ENCODE measurements around the gene KRT36. TPM values are rescaled to one million over a fixed set of nuclear protein-coding genes. Genes with fewer than 3 reads are reported as not detected.
A peak's percentile ranks its signal among the peaks of the same experiment; 100 is the strongest.

The KRT36 gene
- total RNA-seq, 2 donors from 2014 or later = not detected

DNA sequence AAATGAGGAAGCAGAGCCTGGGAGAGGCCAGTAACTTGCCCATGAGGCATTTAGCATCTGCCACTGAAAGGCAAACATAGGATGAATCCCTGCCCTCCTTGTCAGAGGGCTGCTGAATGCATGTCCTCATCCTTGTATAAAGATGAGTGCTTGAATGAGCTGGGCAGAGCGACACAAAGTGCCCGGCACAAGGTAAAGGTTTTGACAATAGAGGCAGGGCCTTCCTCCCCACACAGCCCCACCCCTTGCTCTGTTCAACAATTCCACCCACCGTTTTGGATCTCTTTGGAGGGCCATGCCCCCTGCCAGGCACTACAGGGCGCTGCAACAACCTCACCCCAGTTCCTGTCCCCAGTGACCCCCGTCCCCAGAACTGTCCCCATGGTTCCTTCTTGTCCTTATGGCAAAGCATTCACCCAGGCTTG lies 39.8 kb upstream of the KRT36 start:
- peaks cover 27% of the 10 kb centered on the region for H3K36me3 Mint-ChIP-seq (ENCODE audit: low read depth)
- no peak for DNase-seq
- peaks cover 55% of the 10 kb centered on the region for H3K4me1 Mint-ChIP-seq
- Histone ChIP-seq H3K9me3 (ENCODE audit: control insufficient read depth, low read length) (no peaks in the 10 kb centered on the region), H3K9ac (ENCODE audit: extremely low read depth, low read length, poor library complexity, severe bottlenecking) (peak overlapping the region; percentile 39), H3K36me3 (ENCODE audit: control insufficient read depth, insufficient read depth, low read length) (peaks cover 22% of the 10 kb centered on the region), H3K27me3 (ENCODE audit: control insufficient read depth, insufficient read depth, low read length, poor library complexity, severe bottlenecking) (no peaks in the 10 kb centered on the region), H3K4me1 (ENCODE audit: control insufficient read depth, insufficient read depth, low read length) (peaks cover 19% of the 10 kb centered on the region), H3K4me3 (ENCODE audit: low read length) (peak overlapping the region; percentile 94), H3K27ac (ENCODE audit: low read depth, low read length) (no peak overlapping the region)
- H3K4me3 Mint-ChIP-seq = peak overlapping the region; percentile 98
- H3K27me3 Mint-ChIP-seq (ENCODE audit: insufficient read depth) = no peaks in the 10 kb centered on the region
- 57 to 74% methylated on average over 4 to 5 of the region's 5 CpGs for WGBS, 2 experiments (ENCODE audit: insufficient coverage in 1 of 2, insufficient read length in 1 of 2)
- TF ChIP-seq, protein P1, sequence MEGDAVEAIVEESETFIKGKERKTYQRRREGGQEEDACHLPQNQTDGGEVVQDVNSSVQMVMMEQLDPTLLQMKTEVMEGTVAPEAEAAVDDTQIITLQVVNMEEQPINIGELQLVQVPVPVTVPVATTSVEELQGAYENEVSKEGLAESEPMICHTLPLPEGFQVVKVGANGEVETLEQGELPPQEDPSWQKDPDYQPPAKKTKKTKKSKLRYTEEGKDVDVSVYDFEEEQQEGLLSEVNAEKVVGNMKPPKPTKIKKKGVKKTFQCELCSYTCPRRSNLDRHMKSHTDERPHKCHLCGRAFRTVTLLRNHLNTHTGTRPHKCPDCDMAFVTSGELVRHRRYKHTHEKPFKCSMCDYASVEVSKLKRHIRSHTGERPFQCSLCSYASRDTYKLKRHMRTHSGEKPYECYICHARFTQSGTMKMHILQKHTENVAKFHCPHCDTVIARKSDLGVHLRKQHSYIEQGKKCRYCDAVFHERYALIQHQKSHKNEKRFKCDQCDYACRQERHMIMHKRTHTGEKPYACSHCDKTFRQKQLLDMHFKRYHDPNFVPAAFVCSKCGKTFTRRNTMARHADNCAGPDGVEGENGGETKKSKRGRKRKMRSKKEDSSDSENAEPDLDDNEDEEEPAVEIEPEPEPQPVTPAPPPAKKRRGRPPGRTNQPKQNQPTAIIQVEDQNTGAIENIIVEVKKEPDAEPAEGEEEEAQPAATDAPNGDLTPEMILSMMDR (conservative IDR thresholded peaks at IDR 0.05) = no peak
- H3K9me3 Mint-ChIP-seq = no peaks in the 10 kb centered on the region
- H3K27ac Mint-ChIP-seq = peak overlapping the region; percentile 99

DNA sequence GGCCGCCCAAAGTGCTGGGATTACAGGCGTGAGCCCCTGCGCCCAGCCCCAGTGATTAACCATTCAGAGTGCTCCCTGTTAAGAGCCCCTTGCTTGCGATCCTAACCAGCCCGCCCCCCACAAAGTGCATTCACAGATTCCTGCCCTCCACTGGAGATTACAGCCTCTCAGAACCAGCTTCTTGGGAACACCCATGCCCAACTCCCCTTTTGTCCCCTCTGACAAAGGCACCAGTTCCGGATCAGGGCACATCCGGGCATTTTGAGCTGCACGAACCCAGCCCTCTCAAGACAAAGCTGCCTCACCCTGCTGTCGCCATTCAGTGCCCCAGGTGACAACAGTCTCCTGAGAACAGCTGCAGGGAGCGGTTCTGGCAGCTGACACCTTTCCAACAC lies 39.2 kb upstream of the KRT36 start:
- H3K27me3 Mint-ChIP-seq (ENCODE audit: insufficient read depth) = no peaks in the 10 kb centered on the region
- no peaks in the 10 kb centered on the region for H3K27me3 ChIP-seq (ENCODE audit: control insufficient read depth, insufficient read depth, low read length, poor library complexity, severe bottlenecking)
- peaks cover 27% of the 10 kb centered on the region for H3K36me3 ChIP-seq (ENCODE audit: control insufficient read depth, insufficient read depth, low read length)
- H3K9me3 Mint-ChIP-seq = no peaks in the 10 kb centered on the region
- peak; percentile 84 for DNase-seq
- peak overlapping the region; percentile 94 for H3K4me3 ChIP-seq (ENCODE audit: low read length)
- TF ChIP-seq, protein P1 (conservative IDR thresholded peaks at IDR 0.05) = no peak
- peaks cover 55% of the 10 kb centered on the region for H3K4me1 Mint-ChIP-seq
- peaks cover 33% of the 10 kb centered on the region for H3K36me3 Mint-ChIP-seq (ENCODE audit: low read depth)
- H3K9ac ChIP-seq (ENCODE audit: extremely low read depth, low read length, poor library complexity, severe bottlenecking) = peak overlapping the region; percentile 39
- H3K9me3 ChIP-seq (ENCODE audit: control insufficient read depth, low read length) = no peaks in the 10 kb centered on the region
- no peak overlapping the region for H3K27ac ChIP-seq (ENCODE audit: low read depth, low read length)
- 69 to 77% methylated on average over 6 to 10 of the region's 10 CpGs for WGBS, 2 experiments (ENCODE audit: insufficient coverage in 1 of 2, insufficient read length in 1 of 2)
- H3K4me1 ChIP-seq (ENCODE audit: control insufficient read depth, insufficient read depth, low read length) = peaks cover 19% of the 10 kb centered on the region
- peak overlapping the region; percentile 99 for H3K27ac Mint-ChIP-seq
- peak overlapping the region; percentile 98 for H3K4me3 Mint-ChIP-seq

DNA sequence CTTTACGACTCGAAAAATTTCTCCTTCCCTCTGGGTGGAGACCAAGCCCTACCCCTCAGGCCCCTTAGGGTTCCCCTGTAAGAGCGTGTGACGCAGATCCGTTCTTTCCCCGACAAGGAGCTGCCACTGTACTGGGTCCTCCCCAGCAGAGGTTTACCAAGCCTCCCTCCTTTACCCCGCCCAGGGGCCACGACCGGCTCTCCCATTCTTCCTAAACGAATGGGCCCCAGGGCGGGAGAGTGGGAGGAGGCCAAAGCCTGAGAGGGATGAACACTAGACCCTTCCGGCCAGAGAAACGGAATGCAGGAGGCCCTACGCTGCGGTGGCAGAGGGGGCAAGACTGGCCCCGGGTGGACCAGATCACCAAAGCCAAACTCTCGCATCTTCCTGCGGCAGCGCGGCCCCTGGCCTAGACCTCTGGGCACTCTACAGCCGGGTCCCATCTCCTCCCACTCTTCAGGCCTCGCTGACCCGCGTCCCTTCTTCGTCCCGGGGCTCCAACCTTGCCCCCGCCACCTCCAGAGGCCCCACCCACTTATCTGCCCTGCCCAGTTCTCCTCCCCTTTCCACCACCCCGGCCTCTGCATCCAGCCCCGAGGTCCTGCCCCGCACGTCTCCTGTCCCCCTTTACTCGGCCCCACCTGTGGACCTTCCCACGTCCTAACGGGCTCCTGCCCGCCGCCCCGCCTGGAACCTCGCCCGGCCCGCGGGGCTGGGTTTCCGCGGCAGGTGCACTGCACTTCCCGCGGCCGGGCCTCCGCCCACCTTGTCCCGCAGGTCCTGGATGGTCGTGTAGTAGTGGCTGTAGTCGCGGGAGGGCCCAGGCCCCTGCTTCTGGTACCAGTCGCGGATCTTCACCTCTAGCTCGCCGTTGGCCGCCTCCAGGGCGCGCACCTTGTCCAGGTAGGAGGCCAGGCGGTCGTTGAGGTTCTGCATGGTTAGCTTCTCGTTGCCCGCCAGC lies 37.6 kb upstream of the KRT36 start:
- Histone ChIP-seq H3K27me3 (ENCODE audit: control insufficient read depth, insufficient read depth, low read length, poor library complexity, severe bottlenecking) (no peaks in the 10 kb centered on the region), H3K27ac (ENCODE audit: low read depth, low read length) (no peak overlapping the region), H3K4me3 (ENCODE audit: low read length) (peak overlapping the region; percentile 94), H3K9me3 (ENCODE audit: control insufficient read depth, low read length) (no peaks in the 10 kb centered on the region), H3K36me3 (ENCODE audit: control insufficient read depth, insufficient read depth, low read length) (peaks cover 40% of the 10 kb centered on the region), H3K9ac (ENCODE audit: extremely low read depth, low read length, poor library complexity, severe bottlenecking) (peak overlapping the region; percentile 89), H3K4me1 (ENCODE audit: control insufficient read depth, insufficient read depth, low read length) (peaks cover 19% of the 10 kb centered on the region)
- WGBS, 2 experiments (ENCODE audit: insufficient coverage in 1 of 2, insufficient read length in 1 of 2) = 5% methylated on average over 16 to 62 of the region's 62 CpGs
- peak; percentile 84 for DNase-seq
- H3K9me3 Mint-ChIP-seq = no peaks in the 10 kb centered on the region
- peaks cover 44% of the 10 kb centered on the region for H3K4me1 Mint-ChIP-seq
- peak overlapping the region; percentile 98 for H3K4me3 Mint-ChIP-seq
- TF ChIP-seq, protein P1 (conservative IDR thresholded peaks at IDR 0.05) = peak; percentile 19
- no peaks in the 10 kb centered on the region for H3K27me3 Mint-ChIP-seq (ENCODE audit: insufficient read depth)
- H3K36me3 Mint-ChIP-seq (ENCODE audit: low read depth) = peaks cover 46% of the 10 kb centered on the region
- H3K27ac Mint-ChIP-seq = peak overlapping the region; percentile 99

All from endodermal cell (in vitro differentiated cells).